ENCODE data around the gene POF1B.
"Not testable (repeated sequence)": the region's sequence is repeated elsewhere in the genome, so short reads cannot be mapped to it uniquely, and the experiment has no call there.

Gene POF1B, protein sequence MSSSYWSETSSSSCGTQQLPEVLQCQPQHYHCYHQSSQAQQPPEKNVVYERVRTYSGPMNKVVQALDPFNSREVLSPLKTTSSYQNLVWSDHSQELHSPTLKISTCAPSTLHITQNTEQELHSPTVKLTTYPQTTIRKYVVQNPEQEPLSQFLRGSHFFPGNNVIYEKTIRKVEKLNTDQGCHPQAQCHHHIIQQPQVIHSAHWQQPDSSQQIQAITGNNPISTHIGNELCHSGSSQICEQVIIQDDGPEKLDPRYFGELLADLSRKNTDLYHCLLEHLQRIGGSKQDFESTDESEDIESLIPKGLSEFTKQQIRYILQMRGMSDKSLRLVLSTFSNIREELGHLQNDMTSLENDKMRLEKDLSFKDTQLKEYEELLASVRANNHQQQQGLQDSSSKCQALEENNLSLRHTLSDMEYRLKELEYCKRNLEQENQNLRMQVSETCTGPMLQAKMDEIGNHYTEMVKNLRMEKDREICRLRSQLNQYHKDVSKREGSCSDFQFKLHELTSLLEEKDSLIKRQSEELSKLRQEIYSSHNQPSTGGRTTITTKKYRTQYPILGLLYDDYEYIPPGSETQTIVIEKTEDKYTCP

DNA sequence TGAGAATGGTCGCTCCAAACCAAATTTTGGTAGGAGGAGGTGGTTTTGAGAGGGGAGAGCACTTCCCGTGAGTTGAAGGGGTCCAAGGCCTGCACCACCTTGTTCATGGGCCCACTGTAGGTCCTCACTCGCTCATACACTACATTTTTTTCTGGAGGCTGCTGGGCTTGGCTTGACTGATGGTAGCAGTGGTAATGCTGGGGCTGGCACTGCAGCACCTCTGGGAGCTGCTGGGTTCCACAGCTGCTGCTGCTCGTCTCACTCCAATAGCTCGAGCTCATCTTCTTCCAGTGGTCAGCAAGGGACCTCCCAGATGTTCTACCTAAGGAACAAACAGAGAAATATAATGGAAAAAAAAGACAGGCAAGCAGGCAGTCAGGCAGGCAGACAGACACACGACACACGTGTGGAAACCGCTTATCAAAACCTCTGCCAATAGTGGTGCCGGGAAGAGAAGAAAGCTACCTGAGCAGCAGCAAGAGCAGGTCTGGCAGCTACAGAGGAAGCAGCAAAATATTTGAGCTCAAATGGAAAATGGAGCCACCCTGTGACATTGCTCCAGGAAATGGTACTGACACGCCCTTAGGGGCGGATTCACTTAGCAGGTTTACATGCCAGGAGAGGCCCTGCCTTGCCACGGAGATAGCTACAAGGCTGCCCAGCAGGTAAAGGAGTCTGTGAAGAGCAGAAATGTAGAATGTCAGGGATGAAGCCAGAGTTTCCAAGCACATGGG, at the start of gene POF1B:
TSS of gene POF1B (minus strand) at position 492 of the 734 bp plus-strand sequence. CDS start at position 281, 211 bp downstream.
- DNase-seq = no peak

DNA sequence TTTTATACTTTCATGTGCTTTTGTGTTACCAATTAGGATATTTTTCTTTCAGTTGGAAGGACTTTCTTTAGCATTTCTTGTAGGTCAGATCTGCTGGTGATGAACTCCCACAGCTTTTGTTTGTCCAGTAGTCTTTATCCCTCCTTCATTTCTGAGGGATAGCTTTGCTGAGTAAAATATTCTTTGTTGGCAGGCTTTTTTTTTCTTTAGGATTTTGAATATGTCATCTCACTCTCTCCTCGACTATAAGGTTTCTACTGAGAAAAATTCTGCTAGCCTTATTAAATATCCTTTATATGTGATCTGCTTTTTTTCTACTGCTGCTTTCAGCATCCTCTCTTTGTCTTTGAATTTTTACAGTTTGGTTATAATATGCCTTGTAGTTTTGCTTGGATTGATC, 49.6 kb upstream of the POF1B start:
- DNase-seq = no peak

GRCh38 chrX:85419293-85419692, 39.8 kb upstream of the POF1B start:
- DNase-seq = no peak

DNA sequence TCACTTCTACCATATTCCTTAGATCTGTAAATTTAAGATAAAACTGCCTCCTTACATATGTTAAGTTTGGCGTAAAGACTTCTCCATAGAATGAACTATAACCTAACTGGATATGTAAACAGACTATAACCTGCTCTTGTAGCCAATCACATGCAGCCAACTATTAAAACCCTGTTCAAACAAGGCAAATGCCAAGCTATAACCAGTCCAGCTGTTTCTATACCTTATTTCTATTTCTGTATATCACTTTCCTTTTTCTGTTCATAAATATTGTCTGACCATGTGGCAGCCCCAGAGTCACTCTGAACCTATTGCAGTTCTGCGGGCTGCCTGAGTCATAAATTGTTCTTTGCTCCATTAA, 12.4 kb upstream of the POF1B start:
- no peak for DNase-seq

DNA sequence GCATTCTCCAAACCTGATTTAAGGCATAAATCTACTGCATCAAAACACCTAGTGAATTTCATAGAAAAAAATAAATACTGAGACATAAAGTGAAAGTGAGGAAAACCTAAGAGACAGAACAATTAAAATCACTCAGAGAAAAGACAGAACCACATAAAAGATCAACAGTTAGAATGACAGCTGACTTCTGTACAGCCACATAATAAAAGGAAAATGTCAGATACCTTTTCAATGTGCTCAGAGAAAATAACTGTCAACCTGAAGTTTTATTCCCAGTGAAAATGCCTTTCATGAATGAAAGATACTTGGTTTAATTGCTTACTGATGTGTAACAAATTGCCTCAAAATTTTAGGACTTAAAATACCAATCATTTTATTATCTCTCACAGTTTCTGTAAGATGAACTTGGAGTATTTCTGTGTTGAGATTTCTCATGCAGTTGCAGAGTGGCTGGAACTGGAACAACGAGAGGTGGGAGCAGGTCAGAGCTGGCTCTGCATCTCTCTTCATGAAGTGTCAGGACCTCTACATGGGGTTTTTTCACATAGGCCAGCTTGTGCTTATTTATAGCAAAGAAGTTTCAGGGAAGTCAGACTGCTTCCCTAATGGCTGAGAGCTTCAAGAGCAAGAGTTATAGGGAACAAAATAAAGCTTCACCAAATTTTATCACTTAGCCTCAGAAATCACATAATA, 11.9 kb upstream of the POF1B start:
- no peak for DNase-seq

DNA sequence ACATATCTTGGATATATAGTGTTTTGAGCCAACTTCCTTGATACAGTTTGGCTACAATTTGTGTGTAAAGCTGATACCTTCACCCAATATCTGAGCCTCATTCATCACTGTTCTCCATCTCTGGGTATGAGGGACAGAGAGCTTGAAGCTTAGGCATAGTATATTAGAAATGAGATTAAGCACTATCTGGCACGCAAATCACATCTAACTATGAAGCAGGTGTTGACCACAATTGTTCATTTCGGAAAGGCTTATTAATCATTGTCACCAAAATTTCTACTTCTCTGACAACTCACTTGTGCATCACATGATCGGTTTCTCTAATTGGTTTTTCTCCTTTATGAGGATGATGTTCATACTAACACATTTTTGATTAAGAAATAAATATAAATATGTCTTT, 2.1 kb upstream of the POF1B start:
- no peak for DNase-seq

GRCh38 chrX:85378461-85378860, 1.0 kb downstream of the POF1B start:
- no peak for DNase-seq

GRCh38 chrX:85375333-85375738, 4.1 kb downstream of the POF1B start:
- no peak for DNase-seq

GRCh38 chrX:85365370-85365995, 14.0 kb downstream of the POF1B start:
- DNase-seq = no peak

DNA sequence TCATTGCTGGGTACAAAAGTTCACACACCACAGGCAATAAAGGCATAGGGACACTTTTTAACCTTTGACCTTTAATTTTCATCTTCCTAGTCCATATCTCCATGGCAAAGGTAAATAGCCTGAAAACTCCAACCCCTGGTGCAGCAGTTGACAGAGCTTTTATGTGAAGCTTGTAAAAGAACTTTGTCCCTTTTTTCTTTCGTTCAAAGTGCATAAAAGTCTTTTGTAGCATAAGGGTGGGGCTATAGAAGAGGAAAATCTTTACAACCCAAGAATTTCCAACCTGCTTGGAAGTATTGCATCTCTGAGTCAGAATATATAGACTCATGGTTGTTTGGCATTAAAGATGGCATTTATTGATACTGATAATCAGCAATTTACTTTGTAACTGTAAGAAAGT, 20.4 kb downstream of the POF1B start:
- no peak for DNase-seq

DNA sequence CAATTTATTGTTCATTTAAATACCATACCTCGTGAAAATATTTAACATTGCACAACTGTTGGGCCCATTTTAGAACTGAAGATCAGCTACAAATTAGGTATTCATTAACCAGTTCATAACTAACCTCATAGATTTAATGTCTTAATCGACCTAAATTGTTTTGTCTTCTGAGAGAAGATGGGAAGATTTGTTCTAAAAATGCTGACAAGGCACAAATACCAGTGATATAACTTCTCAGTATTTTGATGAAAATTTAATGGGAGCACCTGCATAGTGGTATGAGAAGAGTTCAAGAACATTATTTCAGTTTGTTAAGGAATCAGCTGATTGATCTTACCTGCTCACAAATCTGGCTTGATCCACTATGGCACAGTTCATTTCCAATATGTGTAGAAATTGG, 33.9 kb downstream of the POF1B start:
- no peak for DNase-seq

DNA sequence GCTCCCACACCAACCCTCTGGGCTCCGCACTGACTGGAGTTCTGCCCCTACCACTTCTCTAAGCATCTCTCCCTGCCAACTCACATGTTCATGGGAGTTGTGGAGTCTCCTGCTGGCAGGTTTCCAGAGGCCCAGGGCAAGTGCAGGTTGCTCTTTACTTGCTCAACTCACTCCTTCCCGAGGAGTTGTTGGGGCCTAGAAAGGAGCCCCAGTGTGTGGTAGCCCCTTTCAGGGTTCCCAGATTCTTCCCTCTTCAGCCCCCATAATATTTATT, 52.5 kb downstream of the POF1B start:
- no peak for DNase-seq

- DNase-seq = no peak
These were observed 53.0 kb downstream of the POF1B start for GRCh38 chrX:85326234-85327059.

DNA sequence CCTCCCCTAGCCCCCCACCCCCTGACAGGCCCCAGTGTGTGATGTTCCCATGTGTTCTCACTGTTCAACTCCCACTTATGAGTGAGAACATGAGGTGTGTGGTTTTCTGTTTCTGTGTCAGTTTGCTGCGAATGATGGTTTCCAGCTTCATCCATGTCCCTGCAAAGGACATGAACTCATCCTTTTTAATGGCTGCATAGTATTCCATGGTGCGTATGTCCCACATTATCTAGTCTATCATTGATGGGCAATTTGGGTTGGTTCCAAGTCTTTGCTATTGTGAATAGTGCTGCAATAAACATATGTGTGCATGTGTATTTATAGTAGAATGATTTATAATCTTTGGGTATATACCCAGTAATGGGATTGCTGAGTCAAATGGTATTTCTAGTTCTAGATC, 68.1 kb downstream of the POF1B start:
- not testable (repeated sequence) for DNase-seq

DNA sequence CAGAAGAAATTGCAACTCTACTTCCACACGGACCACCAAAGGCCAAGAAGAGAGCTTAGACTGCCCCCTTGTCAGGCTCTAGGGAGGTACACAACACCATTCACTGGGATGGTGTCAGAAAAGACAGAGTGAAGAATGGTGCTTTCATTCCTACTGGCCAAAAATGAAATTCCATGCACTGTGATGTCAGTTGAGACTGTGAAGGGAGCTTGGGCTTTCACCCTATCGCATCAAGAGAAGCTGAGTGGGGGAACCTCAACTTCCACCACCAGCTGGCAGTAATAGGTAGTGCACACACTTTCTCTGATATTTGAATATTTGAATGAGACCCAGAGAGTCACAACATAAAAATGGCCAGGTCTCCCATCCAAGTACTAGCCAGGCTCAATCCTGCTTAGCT, 69.7 kb downstream of the POF1B start:
- DNase-seq = no peak

DNA sequence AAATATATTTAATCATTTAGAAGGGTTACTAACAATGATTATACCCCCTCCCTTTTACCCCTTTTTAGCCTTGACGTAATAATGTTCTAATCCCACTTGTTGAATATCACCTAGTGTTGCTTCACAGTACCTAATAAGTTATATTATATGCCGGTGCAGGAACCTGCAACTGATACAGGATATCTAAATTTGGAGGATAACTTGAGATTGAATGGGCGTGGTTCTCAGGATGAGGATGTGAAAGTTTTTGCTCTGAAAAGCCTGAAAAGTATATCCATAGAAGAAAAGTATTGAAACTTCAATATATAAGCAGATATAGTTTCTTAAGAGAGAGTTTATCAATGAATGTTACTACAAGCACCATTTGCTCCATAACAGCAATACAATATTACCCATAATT, 75.9 kb downstream of the POF1B start:
- no peak for DNase-seq

- no peak for DNase-seq
These were observed 90.3 kb downstream of the POF1B start for GRCh38 chrX:85288992-85289723.

DNA sequence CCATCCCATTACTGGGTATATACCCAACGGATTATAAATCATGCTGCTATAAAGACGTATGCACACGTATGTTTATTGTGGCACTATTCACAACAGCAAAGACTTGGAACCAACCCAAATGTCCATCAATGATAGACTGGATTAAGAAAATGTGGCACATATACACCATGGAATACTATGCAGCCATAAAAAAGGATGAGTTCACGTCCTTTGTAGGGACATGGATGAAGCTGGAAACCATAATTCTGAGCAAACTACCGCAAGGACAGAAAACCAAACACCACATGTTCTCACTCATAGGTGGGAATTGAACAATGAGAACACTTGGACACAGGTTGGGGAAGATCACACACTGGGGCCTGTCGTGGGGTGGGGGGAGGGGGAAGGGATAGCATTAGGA, 94.2 kb downstream of the POF1B start:
- DNase-seq = not testable (repeated sequence)

- no peak for DNase-seq
These were observed 134.8 kb downstream of the POF1B start for GRCh38 chrX:85244450-85245211.

DNA sequence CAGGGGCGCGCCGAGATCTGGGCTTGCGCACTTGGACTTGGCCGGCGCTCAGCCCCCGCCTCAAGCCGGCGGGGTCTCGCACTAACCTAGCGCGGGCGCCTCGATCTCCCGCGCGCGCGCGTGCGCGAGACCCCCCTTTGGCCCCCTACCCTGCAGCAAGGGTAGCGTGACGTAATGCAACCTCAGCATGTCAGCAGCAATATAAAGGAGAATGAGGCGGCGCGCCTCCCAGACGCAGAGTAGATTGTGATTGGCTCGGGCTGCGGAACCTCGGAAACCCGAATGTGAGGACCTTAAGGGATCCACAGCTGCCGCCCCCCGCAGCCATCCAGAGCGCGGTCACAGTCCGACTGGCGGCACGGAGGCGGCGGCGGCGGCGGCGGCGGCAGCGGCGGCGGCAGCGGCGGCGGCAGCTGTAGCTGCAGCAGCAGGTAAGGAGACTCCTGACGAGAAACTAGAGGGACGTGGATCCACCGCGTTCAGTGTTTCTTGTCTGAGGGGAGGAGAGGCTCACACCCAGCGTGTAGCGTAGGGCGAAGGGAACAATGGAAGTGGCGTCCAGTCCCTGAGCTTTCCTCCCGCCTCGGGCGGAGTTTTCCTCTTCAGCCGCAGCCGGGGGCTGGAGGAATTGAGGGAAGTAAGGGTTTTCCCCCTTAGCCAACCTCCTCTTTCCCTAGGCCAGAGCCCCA, 135.6 kb downstream of the POF1B start, which contains the start of the genes SATL1 and ZNF711:
TSS of gene SATL1 (minus strand) at position 19 of the 689 bp plus-strand sequence. CDS start 134,811 bp downstream, outside the sequence.
TSS of gene ZNF711 (plus strand) at position 231 of the 689 bp plus-strand sequence. CDS start 3,582 bp downstream, outside the sequence.
- no peak for DNase-seq
